GM04503 (cell line): Measurements from ENCODE around the gene ALB.

ENCODE experiments used
- DNase-seq: peaks from one replicate; pipeline ENCODE4 v3.0.0-alpha.2; 2012; ENCODE audit warnings: low read depth

The ALB gene

DNA sequence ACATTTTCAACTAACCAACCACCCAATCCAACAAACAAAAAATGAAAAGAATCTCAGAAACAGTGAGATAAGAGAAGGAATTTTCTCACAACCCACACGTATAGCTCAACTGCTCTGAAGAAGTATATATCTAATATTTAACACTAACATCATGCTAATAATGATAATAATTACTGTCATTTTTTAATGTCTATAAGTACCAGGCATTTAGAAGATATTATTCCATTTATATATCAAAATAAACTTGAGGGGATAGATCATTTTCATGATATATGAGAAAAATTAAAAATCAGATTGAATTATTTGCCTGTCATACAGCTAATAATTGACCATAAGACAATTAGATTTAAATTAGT, 27.7 kb downstream of the ALB start:
- no peak for DNase-seq

DNA sequence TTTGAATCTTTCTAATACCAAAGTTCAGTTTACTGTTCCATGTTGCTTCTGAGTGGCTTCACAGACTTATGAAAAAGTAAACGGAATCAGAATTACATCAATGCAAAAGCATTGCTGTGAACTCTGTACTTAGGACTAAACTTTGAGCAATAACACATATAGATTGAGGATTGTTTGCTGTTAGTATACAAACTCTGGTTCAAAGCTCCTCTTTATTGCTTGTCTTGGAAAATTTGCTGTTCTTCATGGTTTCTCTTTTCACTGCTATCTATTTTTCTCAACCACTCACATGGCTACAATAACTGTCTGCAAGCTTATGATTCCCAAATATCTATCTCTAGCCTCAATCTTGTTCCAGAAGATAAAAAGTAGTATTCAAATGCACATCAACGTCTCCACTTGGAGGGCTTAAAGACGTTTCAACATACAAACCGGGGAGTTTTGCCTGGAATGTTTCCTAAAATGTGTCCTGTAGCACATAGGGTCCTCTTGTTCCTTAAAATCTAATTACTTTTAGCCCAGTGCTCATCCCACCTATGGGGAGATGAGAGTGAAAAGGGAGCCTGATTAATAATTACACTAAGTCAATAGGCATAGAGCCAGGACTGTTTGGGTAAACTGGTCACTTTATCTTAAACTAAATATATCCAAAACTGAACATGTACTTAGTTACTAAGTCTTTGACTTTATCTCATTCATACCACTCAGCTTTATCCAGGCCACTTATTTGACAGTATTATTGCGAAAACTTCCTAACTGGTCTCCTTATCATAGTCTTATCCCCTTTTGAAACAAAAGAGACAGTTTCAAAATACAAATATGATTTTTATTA, 28.3 kb downstream of the ALB start:
- no peak for DNase-seq

- DNase-seq = no peak
Measured at GRCh38 chr4:73433140-73433539, 29.1 kb downstream of the ALB start.

DNA sequence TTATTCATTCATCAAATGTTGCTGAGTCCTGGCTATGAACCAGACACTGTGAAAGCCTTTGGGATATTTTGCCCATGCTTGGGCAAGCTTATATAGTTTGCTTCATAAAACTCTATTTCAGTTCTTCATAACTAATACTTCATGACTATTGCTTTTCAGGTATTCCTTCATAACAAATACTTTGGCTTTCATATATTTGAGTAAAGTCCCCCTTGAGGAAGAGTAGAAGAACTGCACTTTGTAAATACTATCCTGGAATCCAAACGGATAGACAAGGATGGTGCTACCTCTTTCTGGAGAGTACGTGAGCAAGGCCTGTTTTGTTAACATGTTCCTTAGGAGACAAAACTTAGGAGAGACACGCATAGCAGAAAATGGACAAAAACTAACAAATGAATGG, 30.2 kb downstream of the ALB start:
- no peak for DNase-seq

DNA sequence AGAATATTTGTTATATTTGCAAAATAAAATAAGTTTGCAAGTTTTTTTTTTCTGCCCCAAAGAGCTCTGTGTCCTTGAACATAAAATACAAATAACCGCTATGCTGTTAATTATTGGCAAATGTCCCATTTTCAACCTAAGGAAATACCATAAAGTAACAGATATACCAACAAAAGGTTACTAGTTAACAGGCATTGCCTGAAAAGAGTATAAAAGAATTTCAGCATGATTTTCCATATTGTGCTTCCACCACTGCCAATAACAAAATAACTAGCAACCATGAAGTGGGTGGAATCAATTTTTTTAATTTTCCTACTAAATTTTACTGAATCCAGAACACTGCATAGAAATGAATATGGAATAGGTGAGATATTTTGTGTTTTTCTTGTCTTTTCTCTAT, 31.9 kb downstream of the ALB start, which contains the start of gene AFP:
TSS of gene AFP (plus strand) at position 238 of the 400 bp plus-strand sequence. CDS start at position 280, 42 bp downstream.
- no peak for DNase-seq

GRCh38 chr4:73436674-73437557, 32.8 kb downstream of the ALB start:
- DNase-seq = no peak

DNA sequence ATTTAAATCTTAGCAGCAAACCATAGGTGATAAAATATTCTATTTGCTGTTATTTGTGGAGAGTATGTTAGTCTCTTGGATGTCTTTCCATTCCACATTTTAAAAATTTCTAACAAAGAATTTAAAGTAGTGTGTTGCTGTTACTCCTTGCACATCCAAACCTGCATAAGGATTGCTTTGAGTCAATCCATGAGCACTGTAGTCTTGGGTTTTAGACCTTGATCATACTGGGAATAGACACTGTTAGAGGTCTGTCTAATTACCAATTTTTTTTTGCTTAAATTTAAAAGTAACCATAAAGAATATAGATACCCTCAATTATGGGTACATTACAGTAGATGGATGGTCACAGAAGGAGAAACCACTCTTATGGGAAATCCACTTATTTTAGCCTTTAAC, 33.5 kb downstream of the ALB start:
- no peak for DNase-seq

- DNase-seq = no peak
Measured at GRCh38 chr4:73438048-73438447, 34.0 kb downstream of the ALB start.

DNA sequence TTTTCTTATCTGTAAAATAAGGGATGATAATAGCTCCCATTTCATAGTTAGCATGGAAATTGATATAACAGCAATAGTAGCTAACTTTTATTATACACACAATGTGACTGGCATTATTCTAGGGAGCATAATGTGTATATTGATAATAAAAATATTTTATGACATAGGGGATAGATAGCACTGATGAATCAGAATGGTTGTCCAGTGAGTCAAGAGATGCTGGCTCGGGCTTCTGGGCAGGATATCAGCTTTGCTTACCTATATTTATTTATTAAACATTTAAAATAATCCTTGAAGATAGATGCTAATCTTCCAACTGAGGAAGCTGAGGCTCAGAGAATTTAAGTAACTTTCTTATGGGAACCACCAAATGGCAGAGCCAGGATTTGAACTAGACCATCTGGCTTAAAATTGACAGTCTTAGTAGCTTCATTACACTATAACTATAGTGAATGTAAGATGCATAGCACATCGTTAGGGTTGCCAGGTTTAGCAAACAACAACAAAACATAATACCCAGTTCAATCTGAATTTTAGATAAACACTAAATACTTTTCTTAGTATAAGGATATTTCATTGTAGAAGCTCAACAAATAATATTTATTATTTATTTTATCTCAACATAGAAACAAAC, 34.6 kb downstream of the ALB start:
- no peak for DNase-seq

GRCh38 chr4:73439445-73439844, 35.4 kb downstream of the ALB start:
- DNase-seq = no peak

GRCh38 chr4:73439991-73440390, 35.9 kb downstream of the ALB start:
- DNase-seq = no peak

DNA sequence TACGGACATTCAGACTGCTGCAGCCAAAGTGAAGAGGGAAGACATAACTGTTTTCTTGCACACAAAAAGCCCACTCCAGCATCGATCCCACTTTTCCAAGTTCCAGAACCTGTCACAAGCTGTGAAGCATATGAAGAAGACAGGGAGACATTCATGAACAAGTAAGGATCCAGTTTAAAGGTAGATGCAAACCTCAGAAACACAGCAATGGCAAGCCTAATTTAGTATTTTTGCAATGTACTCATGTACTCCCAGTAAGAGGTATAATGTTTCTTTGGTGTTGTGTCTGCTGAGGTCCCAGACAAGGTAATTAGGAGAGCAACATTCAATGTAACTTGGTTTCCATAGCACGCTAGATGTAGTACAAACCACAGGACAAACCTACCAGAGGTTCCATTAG, 36.6 kb downstream of the ALB start:
- DNase-seq = no peak

GRCh38 chr4:73442275-73442674, 38.2 kb downstream of the ALB start:
- no peak for DNase-seq

DNA sequence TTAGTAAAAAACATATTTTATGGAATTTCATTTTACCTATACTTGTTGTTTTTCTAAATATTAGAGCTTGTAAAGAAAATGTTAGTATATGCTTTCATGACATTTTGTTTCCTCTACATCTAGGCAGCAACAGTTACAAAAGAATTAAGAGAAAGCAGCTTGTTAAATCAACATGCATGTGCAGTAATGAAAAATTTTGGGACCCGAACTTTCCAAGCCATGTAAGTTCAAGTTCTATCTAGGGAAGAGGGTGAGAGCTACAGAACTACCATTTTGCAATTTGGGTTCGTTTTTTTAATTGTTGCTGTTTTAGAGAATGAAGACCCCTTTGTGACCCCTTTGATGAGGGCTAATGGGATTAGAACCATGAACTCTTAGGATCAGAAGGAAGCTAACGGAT, 39.1 kb downstream of the ALB start:
- no peak for DNase-seq

DNA sequence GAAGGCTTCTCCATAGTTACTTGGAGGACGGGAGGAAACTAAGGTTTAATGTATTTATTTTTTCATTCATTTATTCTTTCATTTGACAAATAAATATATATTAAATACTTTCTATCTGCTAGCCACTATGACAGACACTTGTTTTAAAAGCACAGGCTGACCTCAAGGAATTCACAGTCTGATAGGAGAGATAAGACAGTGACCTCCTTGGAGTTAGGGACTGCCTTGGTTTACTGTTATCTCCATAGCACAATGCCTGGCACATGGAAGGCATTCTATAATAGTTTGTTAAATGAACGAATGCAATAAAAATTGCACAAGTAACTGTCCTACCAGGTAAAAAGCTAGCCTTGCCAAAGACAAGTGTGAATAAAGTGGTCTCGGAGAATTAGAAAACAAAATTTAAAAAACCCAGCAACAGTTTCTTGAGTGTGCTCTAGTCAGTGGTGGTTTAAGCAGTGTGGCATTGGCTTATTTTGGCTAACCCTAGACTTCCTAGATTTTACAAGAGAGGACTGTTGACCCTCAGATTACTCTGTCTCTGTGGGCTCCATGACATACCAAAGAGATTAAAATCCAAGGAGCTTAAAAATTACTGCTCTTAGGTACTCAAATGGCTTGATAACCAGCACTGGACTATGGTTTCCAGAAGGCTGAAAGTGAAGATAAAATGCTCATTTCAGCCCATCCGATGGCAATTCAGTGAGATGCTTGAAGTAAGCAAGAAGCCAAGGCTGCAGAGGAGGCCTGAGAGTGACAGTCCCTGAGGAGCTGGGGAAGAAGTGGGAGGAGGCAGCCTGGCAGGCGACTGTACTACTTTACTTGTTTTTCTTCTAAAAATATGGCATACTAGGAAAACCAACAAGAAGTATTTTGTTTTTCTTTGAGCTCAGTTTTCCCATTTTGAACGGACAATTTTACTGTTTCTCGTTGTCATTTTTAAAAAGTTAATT, 41.6 kb downstream of the ALB start:
- no peak for DNase-seq

DNA sequence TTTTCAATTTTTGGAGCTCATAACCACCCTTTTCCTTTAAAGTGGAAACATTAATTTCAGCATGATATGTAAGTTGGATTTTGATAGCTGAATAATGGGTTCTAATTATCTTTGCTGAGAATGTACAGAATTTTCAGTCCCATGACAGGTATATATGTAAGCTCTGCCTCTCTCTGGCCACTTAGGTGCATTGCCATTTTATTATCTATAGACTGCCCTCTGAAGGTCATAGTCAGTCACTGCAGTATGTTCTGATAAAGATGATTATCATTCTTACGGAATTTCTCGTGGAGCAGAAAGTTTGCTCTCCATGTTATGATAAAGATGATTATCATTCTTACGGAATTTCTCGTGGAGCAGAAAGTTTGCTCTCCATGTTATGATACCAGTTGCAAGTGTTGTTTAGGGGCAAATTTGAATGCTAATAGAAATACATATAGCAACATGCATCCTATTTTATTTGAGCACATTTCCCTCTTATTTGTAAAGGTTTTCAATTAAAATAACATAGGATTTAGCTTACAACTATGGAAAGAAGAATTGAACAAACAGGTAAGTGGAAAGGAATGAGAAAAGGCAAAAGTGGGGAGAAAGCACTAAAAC, 42.4 kb downstream of the ALB start:
- no peak for DNase-seq

DNA sequence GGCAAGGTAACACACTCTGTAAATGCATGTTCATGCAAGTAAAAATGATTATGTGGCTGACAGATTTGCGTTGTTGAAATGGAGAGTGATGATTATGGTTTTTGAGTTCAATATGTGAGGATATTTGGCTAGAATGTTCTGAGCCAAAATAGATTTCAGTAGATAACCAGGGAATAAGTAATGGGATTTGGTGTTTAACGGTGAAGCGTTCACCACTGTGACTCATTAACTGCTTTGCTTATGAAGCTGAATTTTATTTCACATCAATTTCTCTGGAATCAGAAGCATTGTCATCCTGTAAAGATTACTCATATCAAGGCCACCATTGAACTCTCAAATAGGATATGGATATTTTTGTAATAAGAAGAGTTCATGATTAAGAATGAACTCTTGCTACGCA, 43.6 kb downstream of the ALB start:
- DNase-seq = no peak

GRCh38 chr4:73448448-73449203, 44.5 kb downstream of the ALB start:
- DNase-seq = no peak

GRCh38 chr4:73450398-73451004, 46.4 kb downstream of the ALB start:
- DNase-seq = peak; percentile 85

- DNase-seq = no peak
Measured at GRCh38 chr4:73451404-73451803, 47.3 kb downstream of the ALB start.
